K562 (cell line): ENCODE data around the gene XAB2.

Experiments
- TCF3 ChIP-seq: sonication (generic); formaldehyde crosslinking; IDR thresholded peaks from 2 replicates; pipeline ENCODE4 v1.4.0; 2020; ENCODE audit warnings: mild to moderate bottlenecking, missing genetic modification reagents
- ZNF644 ChIP-seq: fragments of 200-800 bp; sonication (Bioruptor generic); IDR thresholded peaks from 2 replicates; pipeline ENCODE4 v1.6.1; 2016; ENCODE audit warnings: low read depth, missing genetic modification characterization, missing compliant biosample characterization

- TF ChIP-seq ZNF644 (tag) (no peak), TCF3 (CRISPR knock-in tag) (no peak)
Measured at GRCh38 chr19:7669641-7670040, 40.3 kb upstream of the XAB2 start.
